ENCODE data around the gene RNU7-1. TPM values are rescaled to one million over a fixed set of nuclear protein-coding genes. Genes with fewer than 3 reads are reported as not detected.

RNU7-1 gene
- total RNA-seq, 4 donors from 2014 or later, result not detected

- peak overlapping the region in 1 of 4 donors; percentile 27 for H3K27ac ChIP-seq
- peaks cover 0 to 14% (median 0%) of the 10 kb centered on the region in 4 donors for H3K4me1 ChIP-seq
- no peak for TF ChIP-seq CTCF (IDR thresholded peaks at IDR 0.05)
- no peak for TF ChIP-seq POLR2A (IDR thresholded peaks at IDR 0.05)
- no peak overlapping the region for H3K4me3 ChIP-seq
- no peaks in the 10 kb centered on the region for H3K9me3 ChIP-seq
- no peak for DNase-seq
- no peaks in the 10 kb centered on the region for H3K27me3 ChIP-seq
- H3K36me3 ChIP-seq, result peaks cover 0 to 90% (median 0%) of the 10 kb centered on the region in 3 donors
Measured at GRCh38 chr12:6979021-6979420, 35.4 kb downstream of the RNU7-1 start.

GRCh38 chr12:6979453-6979852, 35.8 kb downstream of the RNU7-1 start:
- peaks cover 0 to 14% (median 0%) of the 10 kb centered on the region in 4 donors for H3K4me1 ChIP-seq
- peak overlapping the region in 1 of 4 donors; percentile 27 for H3K27ac ChIP-seq
- DNase-seq, result no peak
- peaks cover 0 to 86% (median 0%) of the 10 kb centered on the region in 3 donors for H3K36me3 ChIP-seq
- H3K4me3 ChIP-seq, result no peak overlapping the region
- TF ChIP-seq POLR2A (IDR thresholded peaks at IDR 0.05) (no peak), CTCF (IDR thresholded peaks at IDR 0.05) (no peak)
- no peaks in the 10 kb centered on the region for H3K27me3 ChIP-seq
- H3K9me3 ChIP-seq, result no peaks in the 10 kb centered on the region

- no peak for DNase-seq
Measured at GRCh38 chr12:6980075-6980474, 36.5 kb downstream of the RNU7-1 start.

GRCh38 chr12:6980740-6981139, 37.1 kb downstream of the RNU7-1 start:
- TF ChIP-seq CTCF (IDR thresholded peaks at IDR 0.05) (no peak), POLR2A (IDR thresholded peaks at IDR 0.05) (no peak)
- peaks cover 0 to 18% (median 0%) of the 10 kb centered on the region in 4 donors for H3K4me1 ChIP-seq
- H3K27me3 ChIP-seq, result no peaks in the 10 kb centered on the region
- no peak overlapping the region for H3K4me3 ChIP-seq
- H3K27ac ChIP-seq, result peak overlapping the region in 3 of 4 donors; percentile 11 to 82 (median 46)
- H3K9me3 ChIP-seq, result no peaks in the 10 kb centered on the region
- peaks cover 0 to 73% (median 0%) of the 10 kb centered on the region in 3 donors for H3K36me3 ChIP-seq
- DNase-seq, result no peak

More at GRCh38 chr12:6980075-6980474, 36.5 kb downstream of the RNU7-1 start:
- Histone ChIP-seq H3K9me3 (no peaks in the 10 kb centered on the region), H3K4me1 (peaks cover 0 to 15% (median 0%) of the 10 kb centered on the region in 4 donors), H3K4me3 (no peak overlapping the region), H3K27me3 (no peaks in the 10 kb centered on the region), H3K27ac (peak overlapping the region in 3 of 4 donors; percentile 11 to 82 (median 46)), H3K36me3 (peaks cover 0 to 80% (median 0%) of the 10 kb centered on the region in 3 donors)
- TF ChIP-seq CTCF (IDR thresholded peaks at IDR 0.05), result no peak
- TF ChIP-seq POLR2A (IDR thresholded peaks at IDR 0.05), result no peak

GRCh38 chr12:6981152-6982052, 37.8 kb downstream of the RNU7-1 start:
- TF ChIP-seq POLR2A (IDR thresholded peaks at IDR 0.05) (no peak), CTCF (IDR thresholded peaks at IDR 0.05) (no peak)
- peaks cover 0 to 66% (median 0%) of the 10 kb centered on the region in 3 donors for H3K36me3 ChIP-seq
- DNase-seq, result peak in 1 of 3 donors; percentile 70
- peaks cover 0 to 18% (median 0%) of the 10 kb centered on the region in 4 donors for H3K4me1 ChIP-seq
- H3K27me3 ChIP-seq, result no peaks in the 10 kb centered on the region
- H3K27ac ChIP-seq, result peak overlapping the region in 3 of 4 donors; percentile 11 to 82 (median 46)
- H3K4me3 ChIP-seq, result no peak overlapping the region
- no peaks in the 10 kb centered on the region for H3K9me3 ChIP-seq

All from Peyer's patch (tissue), 4 donors.